ENCODE measurements around the gene SPACA6. TPM values are rescaled to one million over a fixed set of nuclear protein-coding genes. Genes with fewer than 3 reads are reported as not detected.

Gene SPACA6
- polyA plus RNA-seq, 1 experiment, result 3.5 TPM

DNA sequence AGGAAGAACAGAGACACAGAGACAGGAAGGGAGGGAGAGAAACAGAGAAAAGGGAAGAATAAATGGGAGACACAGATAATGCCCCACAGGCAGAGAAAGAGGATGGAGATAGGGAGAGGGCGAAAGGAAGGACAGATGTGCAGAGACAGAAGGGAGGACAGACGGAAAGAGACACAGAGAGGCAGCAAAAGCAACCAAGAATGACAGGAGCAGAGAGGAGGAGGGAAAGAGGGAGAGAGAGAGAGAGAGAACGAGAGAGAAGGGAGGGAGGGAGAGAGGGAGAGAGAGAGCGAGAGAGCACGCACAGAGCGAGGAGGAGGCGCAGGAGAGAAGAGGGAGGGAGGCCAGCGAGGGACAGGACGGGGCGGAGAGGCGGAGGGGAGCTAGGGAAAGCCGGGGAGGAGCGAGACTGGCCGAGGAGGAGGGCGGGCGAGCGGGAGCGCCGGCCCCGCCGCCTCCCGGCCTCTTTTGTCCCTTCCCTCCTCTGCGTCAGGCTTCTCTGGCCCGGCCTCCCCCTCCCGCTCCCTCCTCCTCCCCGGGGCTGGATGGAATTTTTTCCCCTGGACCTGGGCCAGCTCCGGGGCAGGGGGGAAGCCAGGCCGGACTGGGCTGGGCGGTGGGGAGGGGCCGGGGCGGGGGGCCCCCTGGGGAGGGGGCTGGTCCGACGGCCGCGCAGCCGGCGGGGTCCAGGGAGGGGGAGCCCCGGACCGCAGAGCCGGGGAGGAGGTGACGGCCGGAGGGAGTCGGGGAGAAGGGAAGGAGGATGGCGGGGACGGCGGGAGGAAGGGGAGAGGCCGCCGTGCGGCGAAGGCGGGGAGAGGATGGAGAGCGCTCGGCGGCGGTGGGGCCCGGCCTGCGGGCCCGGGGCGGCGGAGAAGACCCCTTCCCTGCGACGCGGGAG lies 4.2 kb upstream of the SPACA6 start:
- peak overlapping the region; percentile 77 for H3K27ac ChIP-seq (ENCODE audit: low read depth, low read length)
- peak overlapping the region; percentile 96 for H3K4me3 ChIP-seq (ENCODE audit: low read depth, low read length)
- CTCF ChIA-PET, result interaction anchor here (0.6 to 2.3 kb wide), 6 partner anchors 10 to 88 kb away, joined by 3 to 20 read pairs (median 12); no protein-coding TSS in a partner anchor
- DNase-seq (ENCODE audit: low read depth, low spot score), result peak; percentile 85
- TF ChIP-seq, protein P1, sequence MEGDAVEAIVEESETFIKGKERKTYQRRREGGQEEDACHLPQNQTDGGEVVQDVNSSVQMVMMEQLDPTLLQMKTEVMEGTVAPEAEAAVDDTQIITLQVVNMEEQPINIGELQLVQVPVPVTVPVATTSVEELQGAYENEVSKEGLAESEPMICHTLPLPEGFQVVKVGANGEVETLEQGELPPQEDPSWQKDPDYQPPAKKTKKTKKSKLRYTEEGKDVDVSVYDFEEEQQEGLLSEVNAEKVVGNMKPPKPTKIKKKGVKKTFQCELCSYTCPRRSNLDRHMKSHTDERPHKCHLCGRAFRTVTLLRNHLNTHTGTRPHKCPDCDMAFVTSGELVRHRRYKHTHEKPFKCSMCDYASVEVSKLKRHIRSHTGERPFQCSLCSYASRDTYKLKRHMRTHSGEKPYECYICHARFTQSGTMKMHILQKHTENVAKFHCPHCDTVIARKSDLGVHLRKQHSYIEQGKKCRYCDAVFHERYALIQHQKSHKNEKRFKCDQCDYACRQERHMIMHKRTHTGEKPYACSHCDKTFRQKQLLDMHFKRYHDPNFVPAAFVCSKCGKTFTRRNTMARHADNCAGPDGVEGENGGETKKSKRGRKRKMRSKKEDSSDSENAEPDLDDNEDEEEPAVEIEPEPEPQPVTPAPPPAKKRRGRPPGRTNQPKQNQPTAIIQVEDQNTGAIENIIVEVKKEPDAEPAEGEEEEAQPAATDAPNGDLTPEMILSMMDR (IDR thresholded peaks at IDR 0.05; ENCODE audit: low read depth, low read length), result no peak
- no peaks in the 10 kb centered on the region for H3K9me3 ChIP-seq (ENCODE audit: control insufficient read depth, insufficient read depth, low read length)
- POLR2A ChIA-PET, result interaction anchor here (0.6 to 3.8 kb wide), 6 partner anchors 13 to 118 kb away, joined by 3 to 36 read pairs (median 5); partner anchors contain the start of gene ZNF175
- H3K27me3 ChIP-seq (ENCODE audit: control insufficient read depth, insufficient read depth, low read length), result no peaks in the 10 kb centered on the region

DNA sequence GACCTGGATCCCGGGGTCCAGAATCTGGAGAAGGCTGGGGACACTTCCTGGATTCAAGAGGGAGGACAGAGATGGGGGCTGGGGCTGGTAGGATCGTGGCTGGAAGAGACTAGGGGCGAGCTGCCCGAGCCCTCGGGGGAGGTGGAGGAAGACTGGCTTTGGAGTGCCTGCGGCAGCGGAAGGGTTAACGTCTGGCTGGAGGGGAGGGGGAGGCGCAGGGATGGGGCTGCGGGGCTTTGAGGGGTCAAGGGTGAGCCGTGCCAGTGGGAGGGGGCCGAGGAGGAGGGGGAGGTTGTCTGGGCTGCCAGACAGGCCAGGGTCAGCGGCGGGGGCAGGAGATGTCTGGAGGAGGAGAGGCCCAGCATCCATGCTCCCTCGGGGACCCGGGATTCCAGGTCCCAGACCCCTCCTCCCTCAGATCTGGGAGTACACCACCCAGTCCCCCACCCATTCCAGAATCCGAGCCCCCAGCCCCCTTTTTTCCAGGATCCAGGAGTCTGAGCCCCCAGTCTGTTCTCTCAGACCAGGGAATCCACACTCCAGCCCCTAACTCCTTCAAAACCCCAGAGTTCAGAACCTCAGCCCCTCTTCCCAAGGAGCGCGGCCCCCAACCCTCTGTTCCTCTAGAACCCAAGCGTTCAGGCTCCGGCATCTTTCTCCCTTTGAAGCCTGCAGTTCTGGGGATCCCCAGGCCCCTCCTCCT lies 3.2 kb upstream of the SPACA6 start:
- Histone ChIP-seq H3K4me3 (ENCODE audit: low read depth, low read length) (peak overlapping the region; percentile 96), H3K27ac (ENCODE audit: low read depth, low read length) (peak overlapping the region; percentile 52), H3K9me3 (ENCODE audit: control insufficient read depth, insufficient read depth, low read length) (no peaks in the 10 kb centered on the region), H3K27me3 (ENCODE audit: control insufficient read depth, insufficient read depth, low read length) (no peaks in the 10 kb centered on the region)
- ChIA-PET CTCF (no interaction called here), POLR2A (interaction anchor here (0.5 to 3.8 kb wide), 2 partner anchors 12 to 1304 kb away, joined by 4 to 36 read pairs; no protein-coding TSS in a partner anchor)
- TF ChIP-seq, protein P1 (IDR thresholded peaks at IDR 0.05; ENCODE audit: low read depth, low read length), result no peak
- DNase-seq (ENCODE audit: low read depth, low spot score), result no peak

- H3K4me3 ChIP-seq (ENCODE audit: low read depth, low read length), result peak overlapping the region; percentile 96
- ChIA-PET POLR2A (interaction anchor here (0.5 to 3.8 kb wide), 2 partner anchors 12 to 1305 kb away, joined by 4 to 36 read pairs; no protein-coding TSS in a partner anchor), CTCF (interaction anchor here (0.8 kb wide), 1 partner anchor 34 kb away, joined by 3 read pairs; no protein-coding TSS in a partner anchor)
- no peaks in the 10 kb centered on the region for H3K27me3 ChIP-seq (ENCODE audit: control insufficient read depth, insufficient read depth, low read length)
- peak; percentile 41 for DNase-seq (ENCODE audit: low read depth, low spot score)
- H3K9me3 ChIP-seq (ENCODE audit: control insufficient read depth, insufficient read depth, low read length), result no peaks in the 10 kb centered on the region
- TF ChIP-seq, protein P1 (IDR thresholded peaks at IDR 0.05; ENCODE audit: low read depth, low read length), result no peak
- peak overlapping the region; percentile 52 for H3K27ac ChIP-seq (ENCODE audit: low read depth, low read length)
Observed at GRCh38 chr19:51690454-51691073, 2.6 kb upstream of the SPACA6 start.

DNA sequence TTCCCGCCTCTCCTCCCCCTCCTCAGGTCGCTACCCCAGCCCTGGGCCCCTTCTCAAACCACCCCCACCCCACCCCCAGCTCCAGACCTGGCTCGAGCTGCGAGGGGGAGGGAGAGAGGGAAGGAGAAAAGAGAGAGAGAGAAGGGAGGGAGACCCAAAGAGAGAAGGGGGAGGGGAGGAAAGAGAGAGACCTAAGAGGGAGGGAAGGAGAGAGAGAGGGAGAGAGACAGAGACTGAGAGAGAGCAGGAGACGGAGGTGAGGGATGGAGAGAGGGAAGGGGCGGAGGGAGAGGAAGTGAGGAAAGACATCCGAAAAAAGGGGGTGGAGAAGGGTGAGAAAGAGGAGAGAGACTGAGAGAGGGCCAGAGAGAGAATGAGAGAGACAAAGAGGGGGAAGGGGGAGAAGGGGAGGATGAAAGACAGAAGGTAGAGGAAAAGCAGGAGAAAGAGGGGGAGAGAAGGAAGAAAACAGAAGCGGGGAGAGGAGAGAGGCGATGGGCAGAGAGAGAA lies 2.0 kb upstream of the SPACA6 start:
- ChIA-PET CTCF (interaction anchor here (0.8 kb wide), 1 partner anchor 34 kb away, joined by 3 read pairs; no protein-coding TSS in a partner anchor), POLR2A (interaction anchor here (3.8 kb wide), 1 partner anchor 11 kb away, joined by 36 read pairs; no protein-coding TSS in a partner anchor)
- H3K9me3 ChIP-seq (ENCODE audit: control insufficient read depth, insufficient read depth, low read length), result no peaks in the 10 kb centered on the region
- H3K4me3 ChIP-seq (ENCODE audit: low read depth, low read length), result peak overlapping the region; percentile 96
- DNase-seq (ENCODE audit: low read depth, low spot score), result no peak
- TF ChIP-seq, protein P1 (IDR thresholded peaks at IDR 0.05; ENCODE audit: low read depth, low read length), result no peak
- H3K27ac ChIP-seq (ENCODE audit: low read depth, low read length), result peak overlapping the region; percentile 3
- H3K27me3 ChIP-seq (ENCODE audit: control insufficient read depth, insufficient read depth, low read length), result no peaks in the 10 kb centered on the region

Data from AG04450 (cell line).